Immature natural killer cell (primary cell): Measurements from ENCODE around the gene PPP1R12C. TPM values are rescaled to one million over a fixed set of nuclear protein-coding genes. Genes with fewer than 3 reads are reported as not detected.
A peak's percentile ranks its signal among the peaks of the same experiment; 100 is the strongest.

Experiments used
- DNase-seq, 3 donors: peaks; one replicate each; pipeline ENCODE4 v3.0.0; 2022; ENCODE audit warnings: mixed read lengths in 1 of 3
- H3K27ac Mint-ChIP-seq, 6 donors: one replicate each; pipeline ENCODE4 v1.8.0; 2020; ENCODE audit warnings: mixed read lengths in 6 of 6, mild to moderate bottlenecking in 5 of 6, inconsistent platforms in 4 of 6, moderate library complexity in 3 of 6
- H3K27me3 Mint-ChIP-seq, 3 donors: one replicate each; pipeline ENCODE4 v1.8.0; 2020 to 2021; ENCODE audit warnings: low read depth in 3 of 3, mild to moderate bottlenecking in 3 of 3, mixed read lengths in 3 of 3, moderate library complexity in 3 of 3, inconsistent platforms in 1 of 3
- H3K36me3 Mint-ChIP-seq, 3 donors: one replicate each; pipeline ENCODE4 v1.8.0; 2020; ENCODE audit warnings: mixed read lengths in 3 of 3, inconsistent platforms in 2 of 3, mild to moderate bottlenecking in 2 of 3
- H3K4me1 Mint-ChIP-seq, 2 donors: one replicate each; pipeline ENCODE4 v1.8.0; 2020; ENCODE audit warnings: inconsistent platforms in 2 of 2, mild to moderate bottlenecking in 2 of 2, mixed read lengths in 2 of 2, moderate library complexity in 1 of 2
- H3K4me3 Mint-ChIP-seq, 5 donors: one replicate each; pipeline ENCODE4 v1.8.0; 2020; ENCODE audit warnings: mild to moderate bottlenecking in 5 of 5, mixed read lengths in 5 of 5, inconsistent platforms in 3 of 5, moderate library complexity in 3 of 5
- H3K9me3 Mint-ChIP-seq, 6 donors: one replicate each; pipeline ENCODE4 v1.8.0; 2020; ENCODE audit warnings: mild to moderate bottlenecking in 6 of 6, mixed read lengths in 6 of 6, inconsistent platforms in 4 of 6, moderate library complexity in 3 of 6
- polyA plus RNA-seq, 3 donors: library from polyadenylated mRNA; unstranded; fragments of 300-500 nt; fragmentation: Illumina TruSeq; gene quantifications; one replicate each; pipeline ENCODE4 v1.2.3, GENCODE V29; 2021

The PPP1R12C gene
- polyA plus RNA-seq, 3 donors from 2014 or later: 0.63 to 8.5 (median 3.5) TPM

GRCh38 chr19:55133639-55134444, 16.4 kb upstream of the PPP1R12C start:
- DNase-seq: no peak
- Mint-ChIP-seq H3K4me3 (no peak overlapping the region), H3K36me3 (no peaks in the 10 kb centered on the region), H3K4me1 (no peaks in the 10 kb centered on the region), H3K9me3 (peaks cover 0 to 1% (median 0%) of the 10 kb centered on the region in 6 donors), H3K27ac (no peak overlapping the region), H3K27me3 (peaks cover 8 to 23% (median 13%) of the 10 kb centered on the region in 3 donors)

- Mint-ChIP-seq H3K9me3 (no peaks in the 10 kb centered on the region), H3K36me3 (no peaks in the 10 kb centered on the region), H3K27me3 (peaks cover 10 to 23% (median 10%) of the 10 kb centered on the region in 3 donors), H3K4me1 (no peaks in the 10 kb centered on the region), H3K4me3 (no peak overlapping the region), H3K27ac (no peak overlapping the region)
- DNase-seq: no peak
Measured at GRCh38 chr19:55132453-55133129, 15.2 kb upstream of the PPP1R12C start.

- Mint-ChIP-seq H3K9me3 (no peaks in the 10 kb centered on the region), H3K4me3 (no peak overlapping the region), H3K27ac (no peak overlapping the region), H3K4me1 (no peaks in the 10 kb centered on the region), H3K27me3 (peaks cover 10 to 28% (median 11%) of the 10 kb centered on the region in 3 donors), H3K36me3 (no peaks in the 10 kb centered on the region)
- DNase-seq: no peak
Measured at GRCh38 chr19:55131421-55131820, 14.0 kb upstream of the PPP1R12C start.

- Mint-ChIP-seq H3K27me3 (peaks cover 11 to 18% (median 16%) of the 10 kb centered on the region in 3 donors), H3K4me1 (peaks cover 33 to 38% of the 10 kb centered on the region in 2 donors), H3K4me3 (peak overlapping the region; percentile 55 to 98 (median 61)), H3K27ac (peak overlapping the region in 1 of 6 donors; percentile 13), H3K36me3 (peaks cover 0 to 3% (median 0%) of the 10 kb centered on the region in 3 donors), H3K9me3 (peaks cover 0 to 1% (median 0%) of the 10 kb centered on the region in 6 donors)
- DNase-seq: no peak
Measured at GRCh38 chr19:55119053-55119452, 1.6 kb upstream of the PPP1R12C start.

GRCh38 chr19:55118401-55118991, 1.1 kb upstream of the PPP1R12C start:
- no peak for DNase-seq
- Mint-ChIP-seq H3K4me3 (peak overlapping the region; percentile 95 to 100 (median 98)), H3K36me3 (peaks cover 0 to 3% (median 0%) of the 10 kb centered on the region in 3 donors), H3K27me3 (peaks cover 11 to 14% (median 14%) of the 10 kb centered on the region in 3 donors), H3K4me1 (peaks cover 33 to 41% of the 10 kb centered on the region in 2 donors), H3K27ac (peak overlapping the region in 3 of 6 donors; percentile 87 to 96 (median 92)), H3K9me3 (peaks cover 0 to 1% (median 0%) of the 10 kb centered on the region in 6 donors)

- H3K9me3 Mint-ChIP-seq: peaks cover 0 to 1% (median 0%) of the 10 kb centered on the region in 6 donors
- peak; percentile 94 to 95 (median 95) for DNase-seq
- peaks cover 11 to 14% (median 14%) of the 10 kb centered on the region in 3 donors for H3K27me3 Mint-ChIP-seq
- H3K4me1 Mint-ChIP-seq: peaks cover 33 to 41% of the 10 kb centered on the region in 2 donors
- H3K4me3 Mint-ChIP-seq: peak overlapping the region; percentile 95 to 100 (median 98)
- H3K36me3 Mint-ChIP-seq: peaks cover 0 to 3% (median 0%) of the 10 kb centered on the region in 3 donors
- H3K27ac Mint-ChIP-seq: peak overlapping the region; percentile 87 to 96 (median 92)
Measured at GRCh38 chr19:55117663-55118391, 390 bp upstream of the PPP1R12C start.

GRCh38 chr19:55116232-55116858, 1.1 kb downstream of the PPP1R12C start:
- Mint-ChIP-seq H3K9me3 (peaks cover 0 to 1% (median 0%) of the 10 kb centered on the region in 6 donors), H3K27me3 (peaks cover 11 to 14% (median 14%) of the 10 kb centered on the region in 3 donors), H3K4me3 (peak overlapping the region; percentile 93 to 99 (median 97)), H3K27ac (peak overlapping the region; percentile 90 to 99 (median 94)), H3K4me1 (peaks cover 33 to 41% of the 10 kb centered on the region in 2 donors), H3K36me3 (peaks cover 0 to 3% (median 0%) of the 10 kb centered on the region in 3 donors)
- peak; percentile 40 to 45 (median 40) for DNase-seq

- Mint-ChIP-seq H3K4me3 (peak overlapping the region; percentile 93 to 99 (median 97)), H3K9me3 (peaks cover 0 to 1% (median 0%) of the 10 kb centered on the region in 6 donors), H3K4me1 (peaks cover 33 to 43% of the 10 kb centered on the region in 2 donors), H3K27ac (peak overlapping the region; percentile 90 to 99 (median 94)), H3K36me3 (peaks cover 0 to 3% (median 0%) of the 10 kb centered on the region in 3 donors), H3K27me3 (peaks cover 10 to 14% (median 11%) of the 10 kb centered on the region in 3 donors)
- no peak for DNase-seq
Measured at GRCh38 chr19:55115446-55116065, 1.9 kb downstream of the PPP1R12C start.

GRCh38 chr19:55114566-55115145, 2.8 kb downstream of the PPP1R12C start:
- H3K36me3 Mint-ChIP-seq: peaks cover 0 to 3% (median 0%) of the 10 kb centered on the region in 3 donors
- DNase-seq: no peak
- H3K27me3 Mint-ChIP-seq: peaks cover 6 to 14% (median 11%) of the 10 kb centered on the region in 3 donors
- H3K4me1 Mint-ChIP-seq: peaks cover 33 to 45% of the 10 kb centered on the region in 2 donors
- peak overlapping the region in 3 of 6 donors; percentile 57 to 99 (median 95) for H3K27ac Mint-ChIP-seq
- peaks cover 0 to 1% (median 0%) of the 10 kb centered on the region in 6 donors for H3K9me3 Mint-ChIP-seq
- H3K4me3 Mint-ChIP-seq: peak overlapping the region in 4 of 5 donors; percentile 61 to 97 (median 93)

- no peak for DNase-seq
- peaks cover 6 to 15% (median 11%) of the 10 kb centered on the region in 3 donors for H3K27me3 Mint-ChIP-seq
- H3K4me3 Mint-ChIP-seq: no peak overlapping the region
- peak overlapping the region in 1 of 6 donors; percentile 17 for H3K27ac Mint-ChIP-seq
- H3K36me3 Mint-ChIP-seq: peaks cover 0 to 5% (median 3%) of the 10 kb centered on the region in 3 donors
- H3K9me3 Mint-ChIP-seq: peaks cover 0 to 1% (median 0%) of the 10 kb centered on the region in 6 donors
- H3K4me1 Mint-ChIP-seq: peaks cover 33 to 43% of the 10 kb centered on the region in 2 donors
Measured at GRCh38 chr19:55113570-55114039, 3.8 kb downstream of the PPP1R12C start.

- no peak for DNase-seq
- Mint-ChIP-seq H3K9me3 (peaks cover 0 to 1% (median 0%) of the 10 kb centered on the region in 6 donors), H3K36me3 (peaks cover 0 to 7% (median 3%) of the 10 kb centered on the region in 3 donors), H3K27me3 (peaks cover 6 to 15% (median 11%) of the 10 kb centered on the region in 3 donors), H3K27ac (no peak overlapping the region), H3K4me1 (peaks cover 27 to 38% of the 10 kb centered on the region in 2 donors), H3K4me3 (no peak overlapping the region)
Measured at GRCh38 chr19:55112777-55113569, 4.5 kb downstream of the PPP1R12C start.
